Trophoblast cell (in vitro differentiated cells and primary cell): Measurements from ENCODE around the gene NMNAT2.

Experiments
- DNase-seq, 2 donors: peaks; one replicate each; pipeline ENCODE4 v3.0.0-alpha.2; 2016
- H2AFZ ChIP-seq: 2 replicates; pipeline ENCODE4 v1.6.1; 2013; ENCODE audit warnings: low read length, moderate library complexity, mild to moderate bottlenecking; ENCODE audit not compliant: insufficient read depth, poor library complexity
- H2AK5ac ChIP-seq: 2 replicates; pipeline ENCODE4 v1.6.1; 2013; ENCODE audit warnings: mild to moderate bottlenecking, low read length
- H2BK120ac ChIP-seq: 2 replicates; pipeline ENCODE4 v1.6.1; 2013; ENCODE audit warnings: low read length, mild to moderate bottlenecking, moderate library complexity; ENCODE audit not compliant: insufficient read depth, poor library complexity
- H2BK12ac ChIP-seq: 2 replicates; pipeline ENCODE4 v1.6.1; 2013; ENCODE audit warnings: mild to moderate bottlenecking, low read length, moderate library complexity
- H2BK5ac ChIP-seq: 2 replicates; pipeline ENCODE4 v1.6.1; 2013; ENCODE audit warnings: low read length, low read depth, moderate library complexity, mild to moderate bottlenecking; ENCODE audit not compliant: poor library complexity
- H3K14ac ChIP-seq: 2 replicates; pipeline ENCODE4 v1.6.1; 2013; ENCODE audit warnings: mild to moderate bottlenecking, low read length
- H3K18ac ChIP-seq: 2 replicates; pipeline ENCODE4 v1.6.1; 2013; ENCODE audit warnings: mild to moderate bottlenecking, low read length
- H3K23ac ChIP-seq: 2 replicates; pipeline ENCODE4 v1.6.1; 2013; ENCODE audit warnings: low read length
- H3K27ac ChIP-seq: 2 replicates; pipeline ENCODE4 v1.5.1; 2013; ENCODE audit warnings: low read depth, mild to moderate bottlenecking, inconsistent platforms, low read length, moderate library complexity
- H3K27me3 ChIP-seq: 2 replicates; pipeline ENCODE4 v1.6.1; 2013; ENCODE audit warnings: inconsistent platforms, mild to moderate bottlenecking, low read length, moderate library complexity; ENCODE audit not compliant: insufficient read depth
- H3K36me3 ChIP-seq, 2 experiments: 1 replicate in 1 of 2; 2 replicates in 1 of 2; pipeline ENCODE4 v1.6.1; 2013; ENCODE audit warnings: low read length in 2 of 2, mild to moderate bottlenecking in 2 of 2, moderate library complexity in 1 of 2; ENCODE audit not compliant: insufficient read depth in 2 of 2, control insufficient read depth in 1 of 2
- H3K4ac ChIP-seq: 2 replicates; pipeline ENCODE4 v1.6.1; 2013; ENCODE audit warnings: low read depth, mild to moderate bottlenecking, low read length, moderate library complexity
- H3K4me1 ChIP-seq, 2 experiments: 1 replicate in 1 of 2; 2 replicates in 1 of 2; pipeline ENCODE4 v1.6.1; 2013; ENCODE audit warnings: low read length in 2 of 2, mild to moderate bottlenecking in 2 of 2, moderate library complexity in 1 of 2; ENCODE audit not compliant: insufficient read depth in 2 of 2, control insufficient read depth in 1 of 2
- H3K4me2 ChIP-seq: 2 replicates; pipeline ENCODE4 v1.6.1; 2013; ENCODE audit warnings: inconsistent platforms, mild to moderate bottlenecking, low read length, moderate library complexity
- H3K4me3 ChIP-seq: 2 replicates; pipeline ENCODE4 v1.5.1; 2013; ENCODE audit warnings: mild to moderate bottlenecking, low read depth, low read length, inconsistent platforms
- H3K79me1 ChIP-seq: one replicate; pipeline ENCODE4 v1.6.1; 2013; ENCODE audit warnings: low read length
- H3K79me2 ChIP-seq: 2 replicates; pipeline ENCODE4 v1.6.1; 2013; ENCODE audit warnings: low read length, mild to moderate bottlenecking; ENCODE audit not compliant: control insufficient read depth, insufficient read depth, poor library complexity
- H3K9ac ChIP-seq: 2 replicates; pipeline ENCODE4 v1.6.1; 2013; ENCODE audit warnings: mild to moderate bottlenecking, low read length
- H3K9me3 ChIP-seq: 2 replicates; pipeline ENCODE4 v1.6.1; 2013; ENCODE audit warnings: low read depth, mild to moderate bottlenecking, control low read depth, inconsistent platforms, low read length; ENCODE audit not compliant: insufficient read depth
- H4K12ac ChIP-seq: 2 replicates; pipeline ENCODE4 v1.6.1; 2013; ENCODE audit warnings: low read depth, mild to moderate bottlenecking, low read length, moderate library complexity
- H4K8ac ChIP-seq: 2 replicates; pipeline ENCODE4 v1.6.1; 2013; ENCODE audit warnings: low read depth, mild to moderate bottlenecking, low read length, moderate library complexity
- H4K91ac ChIP-seq: one replicate; pipeline ENCODE4 v1.6.1; 2013; ENCODE audit warnings: low read depth, mild to moderate bottlenecking, low read length, moderate library complexity
- WGBS: extraction: QIAGEN DNeasy Blood & Tissue Kit; methylation state at CpG from one replicate; pipeline ENCODE4 v1.1.7; 2013; ENCODE audit warnings: missing lambda C conversion rate; ENCODE audit not compliant: insufficient read length, insufficient coverage; ENCODE audit errors: extremely low coverage; 5-methylcytosine and 5-hydroxymethylcytosine counted together

The NMNAT2 gene

DNA sequence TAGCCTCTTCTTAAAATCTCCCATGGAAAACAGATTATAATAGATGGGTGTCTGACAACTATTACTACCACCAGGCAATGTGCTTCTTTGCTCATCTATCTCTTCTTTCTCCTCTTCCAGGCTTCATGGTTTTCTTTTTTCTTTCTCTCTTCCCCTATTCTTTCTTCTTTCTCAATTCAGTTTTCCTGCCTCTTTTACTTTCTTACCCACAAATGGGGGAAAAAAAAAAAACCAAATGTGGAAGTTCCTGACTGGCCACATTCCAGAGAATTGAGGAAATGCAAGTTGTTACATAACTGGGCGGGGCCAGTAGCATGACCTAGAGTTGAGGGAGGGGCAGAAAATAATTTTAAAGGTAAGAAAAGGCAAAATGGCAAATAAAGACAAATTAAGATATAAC is 43.2 kb upstream of the NMNAT2 start:
- H3K9me3 ChIP-seq = no peaks in the 10 kb centered on the region
- peaks cover 13% of the 10 kb centered on the region for H3K79me1 ChIP-seq
- H3K4me3 ChIP-seq = no peak overlapping the region
- H2BK120ac ChIP-seq = peak overlapping the region; percentile 93
- H3K27me3 ChIP-seq = no peaks in the 10 kb centered on the region
- no peak overlapping the region for H2AK5ac ChIP-seq
- no peak overlapping the region for H4K8ac ChIP-seq
- H2BK5ac ChIP-seq = no peak overlapping the region
- peak overlapping the region; percentile 32 for H3K4me2 ChIP-seq
- no peak overlapping the region for H2BK12ac ChIP-seq
- H4K91ac ChIP-seq = no peak overlapping the region
- no peaks in the 10 kb centered on the region for H3K36me3 ChIP-seq
- no peak overlapping the region for H4K12ac ChIP-seq
- H3K79me2 ChIP-seq = peaks cover 2% of the 10 kb centered on the region
- H3K14ac ChIP-seq = no peak overlapping the region
- no peak overlapping the region for H3K23ac ChIP-seq
- DNase-seq = peak; percentile 85 to 98
- H3K4ac ChIP-seq = no peak overlapping the region
- H3K18ac ChIP-seq = no peak overlapping the region
- H3K4me1 ChIP-seq = peaks cover 6 to 9% of the 10 kb centered on the region in 2 experiments
- peak overlapping the region; percentile 98 for H3K27ac ChIP-seq
- no peak overlapping the region for H2AFZ ChIP-seq
- H3K9ac ChIP-seq = no peak overlapping the region
- WGBS = no CpG with 5 or more reads among the region's 1 CpG

- Histone ChIP-seq H3K9ac (no peak overlapping the region), H3K4me2 (no peak overlapping the region), H3K9me3 (no peaks in the 10 kb centered on the region), H3K27ac (peak overlapping the region; percentile 98), H3K79me2 (peaks cover 2% of the 10 kb centered on the region), H3K23ac (no peak overlapping the region), H4K8ac (peak overlapping the region; percentile 79), H2BK12ac (peak overlapping the region; percentile 100), H3K4me3 (no peak overlapping the region), H3K18ac (peak overlapping the region; percentile 98), H2BK120ac (peak overlapping the region; percentile 93), H2AK5ac (peak overlapping the region; percentile 99), H2AFZ (no peak overlapping the region), H3K79me1 (peaks cover 13% of the 10 kb centered on the region), H3K14ac (peak overlapping the region; percentile 95), H4K91ac (peak overlapping the region; percentile 91), H3K27me3 (no peaks in the 10 kb centered on the region), H4K12ac (no peak overlapping the region), H2BK5ac (peak overlapping the region; percentile 99), H3K4me1 (peaks cover 6 to 9% of the 10 kb centered on the region in 2 experiments), H3K4ac (peak overlapping the region; percentile 86), H3K36me3 (no peaks in the 10 kb centered on the region)
- peak in 1 of 2 donors; percentile 5 for DNase-seq
- WGBS = no CpG with 5 or more reads among the region's 2 CpGs
Measured at GRCh38 chr1:183460596-183460995, 42.4 kb upstream of the NMNAT2 start.

GRCh38 chr1:183457449-183457848 is 39.3 kb upstream of the NMNAT2 start:
- no peak overlapping the region for H3K14ac ChIP-seq
- H2BK12ac ChIP-seq = no peak overlapping the region
- no peak overlapping the region for H3K4ac ChIP-seq
- no peak overlapping the region for H2AK5ac ChIP-seq
- H3K79me2 ChIP-seq = peaks cover 2% of the 10 kb centered on the region
- peaks cover 12% of the 10 kb centered on the region for H3K79me1 ChIP-seq
- no peak overlapping the region for H3K9ac ChIP-seq
- H2BK120ac ChIP-seq = peak overlapping the region; percentile 51
- no peaks in the 10 kb centered on the region for H3K27me3 ChIP-seq
- H3K27ac ChIP-seq = no peak overlapping the region
- H3K9me3 ChIP-seq = no peaks in the 10 kb centered on the region
- peaks cover 6 to 7% of the 10 kb centered on the region in 2 experiments for H3K4me1 ChIP-seq
- H3K4me3 ChIP-seq = no peak overlapping the region
- WGBS = no CpG with 5 or more reads among the region's 3 CpGs
- H4K91ac ChIP-seq = peak overlapping the region; percentile 83
- H4K8ac ChIP-seq = no peak overlapping the region
- no peak overlapping the region for H3K18ac ChIP-seq
- H3K23ac ChIP-seq = no peak overlapping the region
- no peak overlapping the region for H3K4me2 ChIP-seq
- no peak overlapping the region for H2AFZ ChIP-seq
- H3K36me3 ChIP-seq = no peaks in the 10 kb centered on the region
- DNase-seq = no peak
- H4K12ac ChIP-seq = no peak overlapping the region
- H2BK5ac ChIP-seq = peak overlapping the region; percentile 3

DNA sequence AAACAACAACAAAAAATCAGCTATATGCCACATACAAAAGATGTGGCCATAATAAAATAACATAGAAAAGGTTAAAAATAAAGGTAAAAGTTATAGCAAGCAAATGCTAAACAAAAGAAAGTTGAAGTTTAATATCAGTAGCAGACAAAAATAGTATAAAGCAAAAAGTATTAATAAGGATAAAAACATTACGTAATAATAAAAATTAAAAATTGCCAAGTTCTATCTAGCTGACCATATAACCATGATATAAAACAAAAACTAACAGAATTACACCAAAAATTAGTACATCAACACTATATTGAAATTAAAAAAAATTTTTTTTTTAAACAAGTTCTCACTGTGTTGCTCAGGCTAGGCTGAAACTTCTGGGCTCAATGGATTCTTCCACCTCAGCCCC is 38.6 kb upstream of the NMNAT2 start:
- Histone ChIP-seq H2BK12ac (no peak overlapping the region), H2AFZ (no peak overlapping the region), H3K4me3 (no peak overlapping the region), H2BK5ac (no peak overlapping the region), H4K12ac (no peak overlapping the region), H4K8ac (no peak overlapping the region), H3K36me3 (no peaks in the 10 kb centered on the region), H3K9ac (no peak overlapping the region), H3K4ac (no peak overlapping the region), H3K4me2 (no peak overlapping the region), H3K79me1 (peaks cover 10% of the 10 kb centered on the region), H3K4me1 (peaks cover 6 to 7% of the 10 kb centered on the region in 2 experiments), H2AK5ac (no peak overlapping the region), H4K91ac (peak overlapping the region; percentile 14), H3K18ac (no peak overlapping the region), H3K27ac (no peak overlapping the region), H3K27me3 (no peaks in the 10 kb centered on the region), H3K14ac (no peak overlapping the region), H2BK120ac (no peak overlapping the region), H3K9me3 (no peaks in the 10 kb centered on the region), H3K79me2 (peaks cover 2% of the 10 kb centered on the region), H3K23ac (no peak overlapping the region)
- no CpG with 5 or more reads among the region's 1 CpG for WGBS
- no peak for DNase-seq
